Measurements from ENCODE around the gene TBC1D9B.

Gene TBC1D9B

GRCh38 chr5:179904463-179905160, 3.1 kb downstream of the TBC1D9B start:
- no peak for TF ChIP-seq CTCF (IDR thresholded peaks at IDR 0.05; ENCODE audit: borderline replicate concordance, control extremely low read depth, extremely low read depth, insufficient read depth, missing control alignments)
- in situ Hi-C loops (cut with MboI; ENCODE audit: low sequenced_read_pairs, unreplicated experiment): no loop called here
- no peak for DNase-seq (ENCODE audit: low spot score)

- TF ChIP-seq CTCF (IDR thresholded peaks at IDR 0.05; ENCODE audit: borderline replicate concordance, control extremely low read depth, extremely low read depth, insufficient read depth, missing control alignments): no peak
- in situ Hi-C loops (cut with MboI; ENCODE audit: low sequenced_read_pairs, unreplicated experiment): no loop called here
Measured at GRCh38 chr5:179902763-179903158, 4.9 kb downstream of the TBC1D9B start.

GRCh38 chr5:179901915-179902762, 5.6 kb downstream of the TBC1D9B start:
- in situ Hi-C loops (cut with MboI; ENCODE audit: low sequenced_read_pairs, unreplicated experiment): no loop called here
- no peak for TF ChIP-seq CTCF (IDR thresholded peaks at IDR 0.05; ENCODE audit: borderline replicate concordance, control extremely low read depth, extremely low read depth, insufficient read depth, missing control alignments)
- DNase-seq (ENCODE audit: low spot score): no peak

More at GRCh38 chr5:179902763-179903158, 4.9 kb downstream of the TBC1D9B start:
- no peak for DNase-seq (ENCODE audit: low spot score)

GRCh38 chr5:179901462-179901861, 6.2 kb downstream of the TBC1D9B start:
- TF ChIP-seq CTCF (IDR thresholded peaks at IDR 0.05; ENCODE audit: borderline replicate concordance, control extremely low read depth, extremely low read depth, insufficient read depth, missing control alignments): no peak
- no peak for DNase-seq (ENCODE audit: low spot score)
- in situ Hi-C loops (cut with MboI; ENCODE audit: low sequenced_read_pairs, unreplicated experiment): no loop called here

GRCh38 chr5:179900711-179901110, 7.0 kb downstream of the TBC1D9B start:
- in situ Hi-C loops (cut with MboI; ENCODE audit: low sequenced_read_pairs, unreplicated experiment): no loop called here
- DNase-seq (ENCODE audit: low spot score): no peak
- TF ChIP-seq CTCF (IDR thresholded peaks at IDR 0.05; ENCODE audit: borderline replicate concordance, control extremely low read depth, extremely low read depth, insufficient read depth, missing control alignments): no peak

GRCh38 chr5:179900206-179900605, 7.5 kb downstream of the TBC1D9B start:
- no peak for DNase-seq (ENCODE audit: low spot score)
- no peak for TF ChIP-seq CTCF (IDR thresholded peaks at IDR 0.05; ENCODE audit: borderline replicate concordance, control extremely low read depth, extremely low read depth, insufficient read depth, missing control alignments)
- in situ Hi-C loops (cut with MboI; ENCODE audit: low sequenced_read_pairs, unreplicated experiment): no loop called here
